ENCODE results near the gene PPP3CA. TPM values are rescaled to one million over a fixed set of nuclear protein-coding genes. Genes with fewer than 3 reads are reported as not detected.

The PPP3CA gene
- total and polyA plus RNA-seq, 2 of the 8 experiments (the other 6 are each of a cell fraction or from before 2014, with no cell fraction given): 7.9 to 35.0 TPM

- H4K91ac ChIP-seq (replicated peaks; ENCODE audit: insufficient read length, low read length): no peak overlapping the region
- TF ChIP-seq BCL11A (IDR thresholded peaks at IDR 0.05; ENCODE audit: low read depth in 2 of 2, low read length in 2 of 2) (no peak), MAX (IDR thresholded peaks at IDR 0.05) (no peak), HDAC6 (IDR thresholded peaks at IDR 0.05; ENCODE audit: low read depth, low read length) (no peak), BRCA1 (IDR thresholded peaks at IDR 0.05; ENCODE audit: low read depth, low read length) (no peak), KDM5A (IDR thresholded peaks at IDR 0.05; ENCODE audit: low read length) (no peak), RFX5 (IDR thresholded peaks at IDR 0.05; ENCODE audit: borderline replicate concordance, low read depth, low read length) (no peak), TBP (IDR thresholded peaks at IDR 0.05; ENCODE audit: low read depth, low read length) (no peak), NRF1 (IDR thresholded peaks at IDR 0.05; ENCODE audit: low read depth, low read length) (no peak), JUND (IDR thresholded peaks at IDR 0.05; ENCODE audit: low read length) (no peak), RNF2 (IDR thresholded peaks at IDR 0.05; ENCODE audit: borderline replicate concordance, low read depth, low read length, missing control alignments, poor library complexity, severe bottlenecking) (no peak), EGR1 (IDR thresholded peaks at IDR 0.05; ENCODE audit: borderline replicate concordance, low read depth, low read length) (no peak), TCF12 (IDR thresholded peaks at IDR 0.05; ENCODE audit: low read depth, low read length) (no peak), FOSL1 (IDR thresholded peaks at IDR 0.05; ENCODE audit: insufficient read depth, low read depth, low read length) (no peak), MAFK (IDR thresholded peaks at IDR 0.05; ENCODE audit: low read depth, low read length) (no peak), NANOG (IDR thresholded peaks at IDR 0.05; ENCODE audit: insufficient read depth, low read depth, low read length, poor library complexity, severe bottlenecking) (no peak)
Observed at GRCh38 chr4:101083131-101083530, 264.2 kb downstream of the PPP3CA start.

More at GRCh38 chr4:101083131-101083530, 264.2 kb downstream of the PPP3CA start:
- Histone ChIP-seq H3K14ac (ENCODE audit: insufficient read length) (no peak overlapping the region), H3K9me3 (ENCODE audit: insufficient read depth in 2 of 2, low read depth in 1 of 2, low read length in 1 of 2) (no peaks in the 10 kb centered on the region), H2AFZ (ENCODE audit: low read length) (no peak overlapping the region), H2BK12ac (ENCODE audit: low read depth, low read length) (no peak overlapping the region), H4K5ac (ENCODE audit: insufficient read length, low read depth, low read length) (no peak overlapping the region), H3K4me1 (replicated peaks in 1 of 4; ENCODE audit: control insufficient read depth in 3 of 4, insufficient read depth in 4 of 4, low read length in 3 of 4) (no peaks in the 10 kb centered on the region), H3K4ac (replicated peaks; ENCODE audit: insufficient read length, low read depth, low read length) (no peak overlapping the region), H3K23ac (ENCODE audit: insufficient read length) (no peak overlapping the region), H2BK15ac (ENCODE audit: low read length) (no peak overlapping the region), H3K18ac (ENCODE audit: extremely low read depth, low read length) (no peak overlapping the region), H3K27ac (ENCODE audit: low read depth, low read length) (no peak overlapping the region), H4K8ac (ENCODE audit: extremely low read depth, insufficient read depth, low read length) (no peak overlapping the region), H2BK120ac (replicated peaks; ENCODE audit: low read depth, low read length) (no peak overlapping the region), H3K4me3 (ENCODE audit: extremely low read depth in 1 of 4, insufficient read depth in 2 of 4, low read depth in 3 of 4, low read length in 4 of 4) (no peak overlapping the region), H3K23me2 (ENCODE audit: low read depth, low read length) (peaks cover 2% of the 10 kb centered on the region; the same call in 1 of the 2 replicates), H2BK5ac (ENCODE audit: low read depth, low read length) (no peak overlapping the region), H3K4me2 (ENCODE audit: insufficient read depth in 1 of 2, low read depth in 2 of 2, low read length in 2 of 2) (no peak overlapping the region), H3K56ac (replicated peaks; ENCODE audit: insufficient read length, low read depth, low read length) (no peak overlapping the region), H3K79me2 (ENCODE audit: control insufficient read depth in 1 of 2, insufficient read depth in 2 of 2, low read length in 2 of 2) (no peaks in the 10 kb centered on the region), H3K36me3 (ENCODE audit: control insufficient read depth in 2 of 4, insufficient read depth in 4 of 4, low read length in 3 of 4) (no peaks in the 10 kb centered on the region), H2BK20ac (ENCODE audit: low read length) (no peak overlapping the region), H3K27me3 (replicated peaks in 1 of 4; ENCODE audit: control insufficient read depth in 3 of 4, extremely low read depth in 1 of 4, insufficient read depth in 3 of 4, low read length in 3 of 4) (no peaks in the 10 kb centered on the region), H2AK5ac (ENCODE audit: low read depth, low read length) (no peak overlapping the region), H3K9ac (replicated peaks in 1 of 4; ENCODE audit: extremely low read depth in 1 of 4, low read depth in 3 of 4, low read length in 3 of 4) (no peak overlapping the region), H3K79me1 (ENCODE audit: low read depth, low read length) (no peaks in the 10 kb centered on the region), H4K20me1 (replicated peaks in 1 of 2; ENCODE audit: control insufficient read depth in 1 of 2, insufficient read depth in 2 of 2, low read length in 2 of 2) (no peaks in the 10 kb centered on the region)
- ChIA-PET POLR2A (ENCODE audit: partially characterized antibody) (no interaction called here), CTCF (ENCODE audit: partially characterized antibody) (no interaction called here)
- FAIRE-seq (no peak), DNase-seq (ENCODE audit: low read depth in 1 of 2, low spot score in 2 of 2) (no peak)
- 88% methylated on average over 3 of the region's 3 CpGs; no CpG with 5 or more reads in 1 of the 2 experiments for WGBS, 2 experiments (ENCODE audit: extremely low coverage in 1 of 2, insufficient coverage in 1 of 2, insufficient read length in 1 of 2, insufficient replicate concordance in 2 of 2, low coverage in 1 of 2, low lambda C conversion rate in 2 of 2, missing lambda C conversion rate in 1 of 2)

Measured in H1 (cell line).